GM18517 (cell line): ENCODE results near the gene TTC39C.

ENCODE experiments used
- ATAC-seq: cut with Tn5 transposase; IDR thresholded peaks from one replicate; pipeline ENCODE4 v1.9.1; 2021; ENCODE audit warnings: mild to moderate bottlenecking, moderate library complexity; ENCODE audit not compliant: unreplicated experiment

The TTC39C gene

GRCh38 chr18:24075767-24076597, 61.4 kb downstream of the TTC39C start:
- no peak for ATAC-seq

GRCh38 chr18:24076950-24077349, 62.4 kb downstream of the TTC39C start:
- ATAC-seq, result no peak

GRCh38 chr18:24078391-24078790, 63.8 kb downstream of the TTC39C start:
- no peak for ATAC-seq

- no peak for ATAC-seq
Observed at GRCh38 chr18:24080861-24081260, 66.3 kb downstream of the TTC39C start.

GRCh38 chr18:24083550-24083949, 69.0 kb downstream of the TTC39C start:
- no peak for ATAC-seq

- no peak for ATAC-seq
Observed at GRCh38 chr18:24086082-24086481, 71.5 kb downstream of the TTC39C start.

- no peak for ATAC-seq
Observed at GRCh38 chr18:24089076-24089475, 74.5 kb downstream of the TTC39C start.

- ATAC-seq, result no peak
Observed at GRCh38 chr18:24089515-24090337, 75.2 kb downstream of the TTC39C start.

- no peak for ATAC-seq
Observed at GRCh38 chr18:24090876-24091275, 76.3 kb downstream of the TTC39C start.

GRCh38 chr18:24094561-24094960, 80.0 kb downstream of the TTC39C start:
- no peak for ATAC-seq

GRCh38 chr18:24095976-24096375, 81.4 kb downstream of the TTC39C start:
- no peak for ATAC-seq

- ATAC-seq, result no peak
Observed at GRCh38 chr18:24103320-24104021, 88.9 kb downstream of the TTC39C start.

GRCh38 chr18:24104486-24104885, 89.9 kb downstream of the TTC39C start:
- ATAC-seq, result no peak

- no peak for ATAC-seq
Observed at GRCh38 chr18:24108641-24109040, 94.1 kb downstream of the TTC39C start.

- no peak for ATAC-seq
Observed at GRCh38 chr18:24111936-24112335, 97.4 kb downstream of the TTC39C start.

- no peak for ATAC-seq
Observed at GRCh38 chr18:24112464-24112863, 97.9 kb downstream of the TTC39C start.

GRCh38 chr18:24112874-24113615, 98.5 kb downstream of the TTC39C start:
- ATAC-seq, result no peak

GRCh38 chr18:24114924-24115549, 100.5 kb downstream of the TTC39C start:
- no peak for ATAC-seq

- ATAC-seq, result no peak
Observed at GRCh38 chr18:24115628-24116027, 101.1 kb downstream of the TTC39C start.
